ENCODE measurements around the gene BCOR. TPM values are rescaled to one million over a fixed set of nuclear protein-coding genes. Genes with fewer than 3 reads are reported as not detected.

BCOR gene
- total RNA-seq, 2 experiments from 2014 or later: 34.7 to 51.1 TPM

GRCh38 chrX:40090050-40090804, 7.5 kb downstream of the BCOR start:
- CTCF ChIA-PET: interaction anchor here (1.0 kb wide), 1 partner anchor 405 kb away, joined by 3 read pairs; no protein-coding TSS in a partner anchor
- Mint-ChIP-seq H3K9me3 (ENCODE audit: low read depth) (no peaks in the 10 kb centered on the region), H3K27me3 (no peaks in the 10 kb centered on the region), H3K27ac (no peak overlapping the region), H3K4me1 (peaks cover 61% of the 10 kb centered on the region), H3K4me3 (peak overlapping the region; percentile 61), H3K36me3 (ENCODE audit: low read depth) (peaks cover 6% of the 10 kb centered on the region)
- ATAC-seq: peak; percentile 25
- intact Hi-C loops (cut with DNase I, micrococcal nuclease): loop anchor here in 1 of 2 experiments (10.0 kb wide), 1 partner anchor 275 kb away; no protein-coding TSS in a partner anchor
- POLR2A ChIA-PET: no interaction called here
- no peak for DNase-seq

- CTCF ChIA-PET: no interaction called here
- peaks cover 73% of the 10 kb centered on the region for H3K4me1 Mint-ChIP-seq
- peaks cover 4% of the 10 kb centered on the region for H3K36me3 Mint-ChIP-seq (ENCODE audit: low read depth)
- intact Hi-C loops (cut with DNase I, micrococcal nuclease): no loop called here
- H3K27me3 Mint-ChIP-seq: no peaks in the 10 kb centered on the region
- H3K9me3 Mint-ChIP-seq (ENCODE audit: low read depth): no peaks in the 10 kb centered on the region
- H3K4me3 Mint-ChIP-seq: no peak overlapping the region
- no peak overlapping the region for H3K27ac Mint-ChIP-seq
- no peak for DNase-seq
- POLR2A ChIA-PET: no interaction called here
- ATAC-seq: no peak
Observed at GRCh38 chrX:40088803-40089540, 8.8 kb downstream of the BCOR start.

GRCh38 chrX:40088299-40088625, 9.5 kb downstream of the BCOR start:
- Mint-ChIP-seq H3K36me3 (ENCODE audit: low read depth) (peaks cover 4% of the 10 kb centered on the region), H3K4me3 (no peak overlapping the region), H3K27ac (no peak overlapping the region), H3K4me1 (peaks cover 70% of the 10 kb centered on the region), H3K9me3 (ENCODE audit: low read depth) (no peaks in the 10 kb centered on the region), H3K27me3 (no peaks in the 10 kb centered on the region)
- ATAC-seq (no peak), DNase-seq (no peak)
- CTCF ChIA-PET: no interaction called here
- POLR2A ChIA-PET: no interaction called here
- intact Hi-C loops (cut with DNase I, micrococcal nuclease): no loop called here

- Mint-ChIP-seq H3K4me3 (no peak overlapping the region), H3K4me1 (peaks cover 65% of the 10 kb centered on the region), H3K9me3 (ENCODE audit: low read depth) (no peaks in the 10 kb centered on the region), H3K36me3 (ENCODE audit: low read depth) (peaks cover 4% of the 10 kb centered on the region), H3K27me3 (no peaks in the 10 kb centered on the region), H3K27ac (no peak overlapping the region)
- DNase-seq: no peak
- POLR2A ChIA-PET: no interaction called here
- ATAC-seq: no peak
- intact Hi-C loops (cut with DNase I, micrococcal nuclease): no loop called here
- CTCF ChIA-PET: no interaction called here
Observed at GRCh38 chrX:40087425-40088298, 10.1 kb downstream of the BCOR start.

- ChIA-PET POLR2A (no interaction called here), CTCF (interaction anchor here (0.6 to 0.8 kb wide), 5 partner anchors 10 to 348 kb away, joined by 3 to 4 read pairs (median 3); no protein-coding TSS in a partner anchor)
- peaks cover 71% of the 10 kb centered on the region for H3K4me1 Mint-ChIP-seq
- DNase-seq (no peak), ATAC-seq (no peak)
- intact Hi-C loops (cut with DNase I, micrococcal nuclease): no loop called here
- H3K27me3 Mint-ChIP-seq: no peaks in the 10 kb centered on the region
- H3K36me3 Mint-ChIP-seq (ENCODE audit: low read depth): peaks cover 9% of the 10 kb centered on the region
- H3K9me3 Mint-ChIP-seq (ENCODE audit: low read depth): no peaks in the 10 kb centered on the region
- H3K27ac Mint-ChIP-seq: no peak overlapping the region
- H3K4me3 Mint-ChIP-seq: no peak overlapping the region
Observed at GRCh38 chrX:40086569-40087335, 11.0 kb downstream of the BCOR start.

GRCh38 chrX:40085714-40086113, 12.0 kb downstream of the BCOR start:
- intact Hi-C loops (cut with DNase I, micrococcal nuclease): no loop called here
- CTCF ChIA-PET: interaction anchor here (0.8 kb wide), 1 partner anchor 16 kb away, joined by 3 read pairs; no protein-coding TSS in a partner anchor
- DNase-seq (no peak), ATAC-seq (no peak)
- peaks cover 11% of the 10 kb centered on the region for H3K36me3 Mint-ChIP-seq (ENCODE audit: low read depth)
- POLR2A ChIA-PET: no interaction called here
- no peak overlapping the region for H3K4me3 Mint-ChIP-seq
- no peaks in the 10 kb centered on the region for H3K27me3 Mint-ChIP-seq
- no peaks in the 10 kb centered on the region for H3K9me3 Mint-ChIP-seq (ENCODE audit: low read depth)
- no peak overlapping the region for H3K27ac Mint-ChIP-seq
- H3K4me1 Mint-ChIP-seq: peaks cover 68% of the 10 kb centered on the region

GRCh38 chrX:40085102-40085551, 12.6 kb downstream of the BCOR start:
- H3K4me3 Mint-ChIP-seq: no peak overlapping the region

GRCh38 chrX:40084471-40085101, 13.2 kb downstream of the BCOR start:
- ChIA-PET CTCF (interaction anchor here (0.7 to 1.0 kb wide), 2 partner anchors 13 to 823 kb away, joined by 3 to 5 read pairs; partner anchors contain the start of gene BCOR), POLR2A (interaction anchor here (0.7 kb wide), 1 partner anchor 89 kb away, joined by 3 read pairs; no protein-coding TSS in a partner anchor)
- H3K4me1 Mint-ChIP-seq: peaks cover 70% of the 10 kb centered on the region
- DNase-seq: no peak
- peaks cover 15% of the 10 kb centered on the region for H3K36me3 Mint-ChIP-seq (ENCODE audit: low read depth)
- no peaks in the 10 kb centered on the region for H3K9me3 Mint-ChIP-seq (ENCODE audit: low read depth)
- H3K27ac Mint-ChIP-seq: no peak overlapping the region
- no peaks in the 10 kb centered on the region for H3K27me3 Mint-ChIP-seq
- intact Hi-C loops (cut with DNase I, micrococcal nuclease): loop anchor here in 1 of 2 experiments (1.0 kb wide), 1 partner anchor 10 kb away; no protein-coding TSS in a partner anchor
- ATAC-seq: no peak
- peak overlapping the region; percentile 56 for H3K4me3 Mint-ChIP-seq

More at GRCh38 chrX:40085102-40085551, 12.6 kb downstream of the BCOR start:
- DNase-seq (no peak), ATAC-seq (no peak)
- no peak overlapping the region for H3K27ac Mint-ChIP-seq
- H3K36me3 Mint-ChIP-seq (ENCODE audit: low read depth): peaks cover 15% of the 10 kb centered on the region
- intact Hi-C loops (cut with DNase I, micrococcal nuclease): no loop called here
- CTCF ChIA-PET: interaction anchor here (0.7 to 1.0 kb wide), 2 partner anchors 12 to 824 kb away, joined by 3 to 5 read pairs; partner anchors contain the start of gene BCOR
- POLR2A ChIA-PET: interaction anchor here (0.7 kb wide), 1 partner anchor 89 kb away, joined by 3 read pairs; no protein-coding TSS in a partner anchor
- H3K9me3 Mint-ChIP-seq (ENCODE audit: low read depth): no peaks in the 10 kb centered on the region
- H3K4me1 Mint-ChIP-seq: peaks cover 72% of the 10 kb centered on the region
- H3K27me3 Mint-ChIP-seq: no peaks in the 10 kb centered on the region

- Mint-ChIP-seq H3K9me3 (ENCODE audit: low read depth) (no peaks in the 10 kb centered on the region), H3K36me3 (ENCODE audit: low read depth) (peaks cover 16% of the 10 kb centered on the region), H3K27me3 (no peaks in the 10 kb centered on the region), H3K4me1 (peaks cover 70% of the 10 kb centered on the region), H3K4me3 (peak overlapping the region; percentile 56), H3K27ac (no peak overlapping the region)
- POLR2A ChIA-PET: no interaction called here
- intact Hi-C loops (cut with DNase I, micrococcal nuclease): loop anchor here in 1 of 2 experiments (1.0 kb wide), 1 partner anchor 10 kb away; no protein-coding TSS in a partner anchor
- CTCF ChIA-PET: no interaction called here
- no peak for ATAC-seq
- no peak for DNase-seq
Observed at GRCh38 chrX:40083979-40084359, 13.8 kb downstream of the BCOR start.
